ENCODE results near the gene RAPGEF6.

Gene RAPGEF6

DNA sequence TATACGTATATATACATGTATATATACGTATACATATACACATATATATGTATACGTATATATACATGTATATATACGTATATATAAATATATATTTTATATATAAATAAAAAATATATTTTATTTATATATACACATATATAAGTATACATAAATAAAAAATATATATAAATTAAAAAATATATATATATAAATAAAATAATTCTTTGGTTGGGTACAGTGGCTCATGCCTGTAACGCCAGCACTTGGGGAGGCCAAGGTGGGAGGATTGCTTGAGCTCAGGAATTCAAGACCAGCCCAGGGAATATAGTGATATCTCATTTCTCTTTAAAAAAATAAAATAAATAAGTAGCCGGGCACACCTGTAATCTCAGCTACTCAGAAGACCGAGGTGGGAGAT, 216.2 kb downstream of the RAPGEF6 start:
- peaks cover 3% of the 10 kb centered on the region for H3K36me3 ChIP-seq (ENCODE audit: control insufficient read depth, insufficient read depth, low read length)
- no peak for DNase-seq (ENCODE audit: extremely low read depth, insufficient read length)

GRCh38 chr5:131417240-131417869, 217.7 kb downstream of the RAPGEF6 start:
- no peak overlapping the region; the same call in none of the 2 replicates for H3K4me3 ChIP-seq (replicated peaks; ENCODE audit: low read depth, low read length)
- peaks cover 3% of the 10 kb centered on the region for H3K36me3 ChIP-seq (ENCODE audit: control insufficient read depth, insufficient read depth, low read length)
- DNase-seq (ENCODE audit: extremely low read depth, insufficient read length), result no peak
- peak; percentile 71 for TF ChIP-seq CTCF (IDR thresholded peaks at IDR 0.05; ENCODE audit: insufficient read depth, low read length, poor library complexity, severe bottlenecking)
- no peaks in the 10 kb centered on the region for H3K27me3 ChIP-seq (replicated peaks; ENCODE audit: control insufficient read depth, insufficient read depth, low read length)

More for the DNA sequence above, 216.2 kb downstream of the RAPGEF6 start:
- no peak overlapping the region for H3K4me3 ChIP-seq (replicated peaks; ENCODE audit: low read depth, low read length)
- no peak for TF ChIP-seq CTCF (IDR thresholded peaks at IDR 0.05; ENCODE audit: insufficient read depth, low read length, poor library complexity, severe bottlenecking)
- H3K27me3 ChIP-seq (replicated peaks; ENCODE audit: control insufficient read depth, insufficient read depth, low read length), result no peaks in the 10 kb centered on the region

DNA sequence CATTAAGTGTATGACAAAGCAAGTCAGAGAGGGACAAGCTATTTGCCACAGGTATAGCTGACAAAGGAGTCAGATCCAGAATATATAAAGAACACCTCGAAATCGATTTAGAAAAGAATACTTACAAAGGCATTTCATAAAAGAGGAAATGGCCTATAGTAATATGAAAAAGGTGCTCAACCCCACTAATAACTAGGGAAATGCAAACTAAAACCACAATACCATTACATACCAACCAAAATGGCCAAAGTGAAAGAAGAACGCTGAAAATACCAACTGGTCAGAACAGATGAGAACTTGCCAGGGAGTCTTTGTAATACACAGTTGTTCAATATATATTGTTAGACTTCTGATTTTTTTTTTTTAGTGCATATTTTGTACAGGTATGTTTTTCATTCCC, 218.3 kb downstream of the RAPGEF6 start:
- Histone ChIP-seq H3K36me3 (ENCODE audit: control insufficient read depth, insufficient read depth, low read length) (no peaks in the 10 kb centered on the region; the same call in none of the 2 replicates), H3K4me3 (replicated peaks; ENCODE audit: low read depth, low read length) (no peak overlapping the region), H3K27me3 (replicated peaks; ENCODE audit: control insufficient read depth, insufficient read depth, low read length) (no peaks in the 10 kb centered on the region)
- no peak for TF ChIP-seq CTCF (IDR thresholded peaks at IDR 0.05; ENCODE audit: insufficient read depth, low read length, poor library complexity, severe bottlenecking)
- DNase-seq (ENCODE audit: extremely low read depth, insufficient read length), result peak; percentile 29

DNA sequence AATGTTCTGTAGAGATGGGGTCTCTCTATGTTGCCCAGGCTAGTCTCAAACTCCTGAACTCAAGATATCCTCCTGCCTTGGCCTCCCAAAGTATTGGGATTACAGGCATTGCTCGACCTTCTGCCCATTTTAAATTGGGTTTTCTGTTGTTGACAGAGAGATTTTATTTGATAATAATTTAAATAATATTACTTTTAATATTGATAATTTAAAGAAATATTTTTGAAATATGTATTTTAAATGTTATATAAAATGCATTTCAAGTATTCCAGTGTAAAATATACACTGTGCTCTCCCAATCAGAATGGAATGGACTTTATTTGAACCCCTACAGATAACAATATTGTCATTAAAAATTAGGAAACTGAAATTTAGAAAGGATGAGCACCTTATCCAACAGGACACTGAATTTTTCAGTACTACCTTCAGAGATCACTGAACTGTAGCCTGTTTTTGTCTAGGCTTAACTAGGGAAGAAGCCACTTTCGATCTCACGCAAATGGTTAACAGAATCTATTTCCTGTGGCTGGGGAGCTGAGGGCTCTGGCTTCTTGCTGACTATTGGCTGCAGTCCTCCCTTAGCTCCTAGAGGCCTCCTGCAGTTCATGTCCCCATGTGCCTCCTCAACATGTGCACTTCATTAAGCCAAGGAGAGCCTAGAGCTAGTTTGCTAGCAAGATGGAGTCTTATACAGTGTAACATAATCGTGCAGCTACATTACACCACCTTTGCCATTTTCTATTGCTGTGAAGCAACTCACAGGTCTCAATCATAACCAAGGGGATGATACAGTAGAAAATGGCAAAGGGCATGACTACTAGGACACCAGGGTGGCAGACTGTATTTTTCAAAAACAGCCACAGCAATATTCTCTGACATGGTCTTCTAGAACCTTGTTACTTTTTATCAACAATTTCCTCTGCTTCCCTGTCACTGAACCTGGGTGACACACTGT, 221.1 kb downstream of the RAPGEF6 start:
- no peak overlapping the region for H3K4me3 ChIP-seq (replicated peaks; ENCODE audit: low read depth, low read length)
- peak; percentile 39 for DNase-seq (ENCODE audit: extremely low read depth, insufficient read length)
- H3K36me3 ChIP-seq (ENCODE audit: control insufficient read depth, insufficient read depth, low read length), result peaks cover under 1% of the 10 kb centered on the region; the same call in 1 of the 2 replicates
- H3K27me3 ChIP-seq (replicated peaks; ENCODE audit: control insufficient read depth, insufficient read depth, low read length), result no peaks in the 10 kb centered on the region
- no peak for TF ChIP-seq CTCF (IDR thresholded peaks at IDR 0.05; ENCODE audit: insufficient read depth, low read length, poor library complexity, severe bottlenecking)

GRCh38 chr5:131406975-131407638, 227.9 kb downstream of the RAPGEF6 start:
- no peak for DNase-seq (ENCODE audit: extremely low read depth, insufficient read length)
- Histone ChIP-seq H3K36me3 (ENCODE audit: control insufficient read depth, insufficient read depth, low read length) (peaks cover 2% of the 10 kb centered on the region), H3K27me3 (replicated peaks; ENCODE audit: control insufficient read depth, insufficient read depth, low read length) (no peaks in the 10 kb centered on the region), H3K4me3 (replicated peaks; ENCODE audit: low read depth, low read length) (no peak overlapping the region)
- no peak for TF ChIP-seq CTCF (IDR thresholded peaks at IDR 0.05; ENCODE audit: insufficient read depth, low read length, poor library complexity, severe bottlenecking)
